ENCODE measurements around the gene RCOR1.
"Not testable (repeated sequence)": the region's sequence is repeated elsewhere in the genome, so short reads cannot be mapped to it uniquely, and the experiment has no call there.

RCOR1 gene

GRCh38 chr14:102571478-102572042 is 20.9 kb upstream of the RCOR1 start:
- no peak for DNase-seq

GRCh38 chr14:102573161-102573560 is 19.3 kb upstream of the RCOR1 start:
- DNase-seq = not testable (repeated sequence)

- DNase-seq = peak; percentile 40 to 51 (median 48)
Observed at GRCh38 chr14:102573591-102574046, 18.8 kb upstream of the RCOR1 start.

GRCh38 chr14:102574281-102575159 is 17.9 kb upstream of the RCOR1 start:
- no peak for DNase-seq

GRCh38 chr14:102575160-102575845 is 17.1 kb upstream of the RCOR1 start:
- DNase-seq = no peak

- DNase-seq = not testable (repeated sequence)
Observed at GRCh38 chr14:102575846-102576428, 16.5 kb upstream of the RCOR1 start.

GRCh38 chr14:102578821-102579220 is 13.6 kb upstream of the RCOR1 start:
- no peak for DNase-seq

- peak in 1 of 3 donors; percentile 26 for DNase-seq
Observed at GRCh38 chr14:102579696-102580549, 12.5 kb upstream of the RCOR1 start.

- DNase-seq = no peak
Observed at GRCh38 chr14:102580550-102581110, 11.8 kb upstream of the RCOR1 start.

- DNase-seq = no peak
Observed at GRCh38 chr14:102581193-102581592, 11.3 kb upstream of the RCOR1 start.

GRCh38 chr14:102583726-102584125 is 8.7 kb upstream of the RCOR1 start:
- DNase-seq = no peak

- DNase-seq = no peak
Observed at GRCh38 chr14:102584871-102585869, 7.3 kb upstream of the RCOR1 start.

GRCh38 chr14:102586420-102587104 is 5.9 kb upstream of the RCOR1 start:
- no peak for DNase-seq

- DNase-seq = no peak
Observed at GRCh38 chr14:102588821-102589220, 3.6 kb upstream of the RCOR1 start.

GRCh38 chr14:102589761-102590290 is 2.6 kb upstream of the RCOR1 start:
- no peak for DNase-seq

GRCh38 chr14:102590667-102591099 is 1.8 kb upstream of the RCOR1 start:
- peak; percentile 52 to 59 (median 53) for DNase-seq

- DNase-seq = peak in 2 of 3 donors; percentile 32 to 33
Observed at GRCh38 chr14:102591372-102591943, 991 bp upstream of the RCOR1 start.

- DNase-seq = no peak
Observed at GRCh38 chr14:102592763-102593060, 263 bp downstream of the RCOR1 start.

- peak; percentile 66 to 83 (median 73) for DNase-seq
Observed at GRCh38 chr14:102593061-102593824, 794 bp downstream of the RCOR1 start.
